Epithelial cell of proximal tubule (primary cell): Measurements from ENCODE around the gene FANCC. TPM values are rescaled to one million over a fixed set of nuclear protein-coding genes. Genes with fewer than 3 reads are reported as not detected.

Experiments used
- DNase-seq: peaks from one replicate; pipeline ENCODE4 v3.0.0-alpha.2; 2011; ENCODE audit warnings: low read depth
- H3K4me3 ChIP-seq: 2 replicates; pipeline ENCODE4 v1.5.1; 2011; ENCODE audit warnings: low read depth, mild to moderate bottlenecking, low read length
- CTCF ChIP-seq: conservative IDR thresholded peaks from 2 replicates; pipeline ENCODE4 v1.5.1; 2012; ENCODE audit warnings: low read depth, mild to moderate bottlenecking, low read length
- total RNA-seq: library from RNA; depleted of rRNA; stranded (reverse); fragments of >200 nt; gene quantifications from 2 replicates; pipeline ENCODE4 v1.2.3, GENCODE V29; 2015

Gene FANCC
- total RNA-seq, 1 donor from 2014 or later = 9.4 TPM

DNA sequence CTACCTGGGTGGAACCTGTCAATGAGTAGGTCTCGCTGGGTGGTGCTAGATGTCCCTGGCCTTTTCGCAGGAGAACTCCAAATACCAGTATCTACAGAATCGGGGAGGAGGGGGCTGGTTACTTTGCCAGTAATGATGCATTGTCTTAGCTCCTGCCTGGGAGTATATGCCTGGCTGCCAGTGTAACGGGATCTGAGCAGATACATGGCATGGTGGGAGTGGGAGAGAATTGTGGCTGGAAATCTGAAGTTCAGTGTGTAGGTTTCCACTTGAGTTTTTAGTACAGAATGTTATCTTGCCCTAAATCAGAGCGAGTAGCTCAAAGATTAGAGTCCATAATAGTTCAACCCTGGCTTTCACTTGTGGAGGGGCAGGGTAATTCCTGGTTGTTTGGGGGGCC, 38.0 kb upstream of the FANCC start:
- DNase-seq = no peak
- TF ChIP-seq CTCF = no peak
- no peak overlapping the region for H3K4me3 ChIP-seq

GRCh38 chr9:95351051-95351450, 33.5 kb upstream of the FANCC start:
- TF ChIP-seq CTCF = no peak
- no peak for DNase-seq
- H3K4me3 ChIP-seq = no peak overlapping the region

GRCh38 chr9:95350266-95350665, 32.8 kb upstream of the FANCC start:
- TF ChIP-seq CTCF = no peak
- H3K4me3 ChIP-seq = no peak overlapping the region

GRCh38 chr9:95349091-95350038, 31.9 kb upstream of the FANCC start:
- DNase-seq = no peak
- no peak for TF ChIP-seq CTCF
- H3K4me3 ChIP-seq = peak overlapping the region; percentile 30

More at GRCh38 chr9:95350266-95350665, 32.8 kb upstream of the FANCC start:
- DNase-seq = no peak

- no peak for DNase-seq
- H3K4me3 ChIP-seq = no peak overlapping the region
- TF ChIP-seq CTCF = no peak
Observed at GRCh38 chr9:95346021-95346420, 28.5 kb upstream of the FANCC start.

DNA sequence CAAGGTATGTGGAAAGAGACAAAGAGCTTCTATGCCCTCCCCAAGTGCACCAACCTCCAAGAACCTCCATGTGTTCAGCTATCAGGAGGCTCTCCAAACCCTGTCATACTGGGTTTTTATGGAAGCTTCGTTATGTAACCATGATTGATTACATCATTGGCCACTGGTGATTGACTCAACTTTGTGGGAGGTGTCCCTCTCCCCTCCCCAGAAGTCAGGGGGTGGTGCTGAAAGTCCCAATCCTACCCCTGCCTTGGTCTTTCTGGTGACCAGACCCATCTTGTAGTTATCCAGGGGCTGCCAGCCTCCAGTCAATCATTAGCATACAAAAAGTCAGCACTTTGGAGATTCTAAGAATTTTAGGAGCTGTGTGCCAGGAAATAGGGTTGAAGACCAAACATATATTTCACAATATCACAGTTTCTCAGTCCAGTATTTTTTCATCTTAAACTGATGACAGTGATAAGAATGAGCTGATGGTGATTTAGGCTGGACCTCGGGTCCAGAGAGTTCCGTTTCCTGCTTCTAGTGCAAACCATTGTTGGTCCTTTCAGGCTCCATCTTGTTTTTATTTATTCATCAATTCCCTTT, 27.3 kb upstream of the FANCC start:
- no peak for DNase-seq
- H3K4me3 ChIP-seq = no peak overlapping the region
- TF ChIP-seq CTCF = no peak
